ENCODE results near the gene CKMT1B.
"Not testable (repeated sequence)": the region's sequence is repeated elsewhere in the genome, so short reads cannot be mapped to it uniquely, and the experiment has no call there.

The CKMT1B gene

DNA sequence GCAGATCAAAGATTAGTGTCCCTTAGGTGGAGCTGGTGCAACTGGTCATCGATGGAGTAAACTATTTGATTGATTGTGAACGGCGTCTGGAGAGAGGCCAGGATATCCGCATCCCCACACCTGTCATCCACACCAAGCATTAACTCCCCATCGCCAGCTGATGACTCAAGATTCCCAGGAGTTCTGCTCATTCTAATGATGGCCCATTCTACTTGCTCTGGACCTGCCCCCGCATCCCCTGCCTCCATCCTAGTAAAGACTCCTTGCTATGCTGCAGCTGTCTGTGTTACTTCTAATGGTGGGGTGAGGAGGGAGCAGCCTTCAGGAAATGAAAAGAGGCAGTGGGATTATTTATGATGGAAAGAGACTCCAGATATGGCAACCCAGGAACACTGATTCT is 5.3 kb downstream of the CKMT1B start:
- H3K27me3 Mint-ChIP-seq: peaks cover 54 to 66% of the 10 kb centered on the region in 2 donors
- not testable (repeated sequence) for H3K36me3 Mint-ChIP-seq (ENCODE audit: insufficient read depth); H3K4me3 Mint-ChIP-seq; H3K9me3 Mint-ChIP-seq; H3K27ac Mint-ChIP-seq; ATAC-seq (replicated peaks); DNase-seq; H3K4me1 Mint-ChIP-seq (ENCODE audit: low read depth in 2 of 2)

DNA sequence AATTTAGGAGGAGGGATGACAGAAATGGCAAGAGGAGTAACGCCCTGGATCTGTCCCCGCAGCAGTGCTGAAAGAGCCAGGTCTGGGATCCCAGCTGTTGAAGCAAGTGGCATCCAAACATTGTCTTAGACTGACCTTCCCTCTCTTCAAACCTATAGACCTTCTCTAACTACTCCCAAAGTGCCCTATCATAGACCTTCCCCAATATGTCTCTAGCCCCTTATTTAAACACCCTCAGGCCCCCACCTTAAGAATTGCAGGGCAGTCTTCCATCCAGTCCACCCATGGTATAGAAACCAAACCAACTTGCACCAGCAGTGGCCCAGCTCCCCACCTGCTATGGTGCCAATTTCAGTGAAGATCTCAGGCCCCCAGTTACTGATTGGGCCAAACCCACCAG is 6.4 kb downstream of the CKMT1B start:
- not testable (repeated sequence) for H3K9me3 Mint-ChIP-seq; H3K36me3 Mint-ChIP-seq (ENCODE audit: insufficient read depth); H3K27ac Mint-ChIP-seq; H3K4me3 Mint-ChIP-seq; H3K4me1 Mint-ChIP-seq (ENCODE audit: low read depth in 2 of 2); DNase-seq; ATAC-seq (replicated peaks)
- peaks cover 64 to 74% of the 10 kb centered on the region in 2 donors for H3K27me3 Mint-ChIP-seq

DNA sequence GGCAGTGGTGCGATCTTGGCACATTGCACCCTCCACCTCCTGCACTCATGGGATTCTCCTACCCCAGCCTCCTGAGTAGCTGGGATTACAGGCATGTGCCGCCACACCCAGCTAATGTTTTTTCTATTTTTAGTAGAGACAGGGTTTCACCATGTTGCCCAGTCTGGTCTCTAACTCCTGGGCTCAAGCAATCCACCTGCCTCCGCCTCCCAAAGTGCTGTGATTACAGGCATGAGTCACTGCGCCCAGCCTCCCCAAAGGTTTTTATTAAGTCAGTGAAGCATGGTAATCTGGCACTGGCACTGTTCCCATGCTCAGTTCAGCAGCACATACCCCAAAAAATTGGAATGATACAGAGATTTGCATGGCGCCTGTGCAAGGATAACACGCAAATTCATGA is 8.4 kb downstream of the CKMT1B start:
- DNase-seq; H3K4me3 Mint-ChIP-seq; H3K9me3 Mint-ChIP-seq; ATAC-seq (replicated peaks); H3K27ac Mint-ChIP-seq; H3K4me1 Mint-ChIP-seq (ENCODE audit: low read depth in 2 of 2); H3K36me3 Mint-ChIP-seq (ENCODE audit: insufficient read depth): not testable (repeated sequence)
- H3K27me3 Mint-ChIP-seq: peaks cover 55 to 63% of the 10 kb centered on the region in 2 donors

DNA sequence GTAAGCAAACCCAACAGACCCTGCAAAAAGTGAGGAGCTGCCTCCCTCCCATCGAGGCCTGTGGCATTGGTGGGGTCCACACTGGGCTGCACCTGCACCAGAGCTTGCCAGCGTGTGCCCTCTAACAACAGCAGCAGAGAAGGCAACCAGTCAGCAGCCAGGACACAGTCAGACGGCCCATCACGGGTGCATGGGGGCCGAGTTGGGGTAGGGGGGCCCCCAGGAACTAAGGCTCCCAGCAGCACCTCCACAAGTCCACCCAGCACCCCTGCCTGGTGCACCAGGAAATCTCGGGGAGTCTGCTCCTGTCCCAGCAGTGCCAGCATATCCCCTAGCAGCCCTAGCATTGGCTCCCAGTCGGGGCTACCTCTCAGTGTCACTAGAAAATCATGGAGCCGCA is 23.9 kb downstream of the CKMT1B start:
- not testable (repeated sequence) for H3K36me3 Mint-ChIP-seq (ENCODE audit: insufficient read depth); ATAC-seq (replicated peaks); H3K27ac Mint-ChIP-seq; H3K4me1 Mint-ChIP-seq (ENCODE audit: low read depth in 2 of 2); H3K9me3 Mint-ChIP-seq; DNase-seq; H3K4me3 Mint-ChIP-seq
- H3K27me3 Mint-ChIP-seq: peaks cover 14 to 17% of the 10 kb centered on the region in 2 donors

DNA sequence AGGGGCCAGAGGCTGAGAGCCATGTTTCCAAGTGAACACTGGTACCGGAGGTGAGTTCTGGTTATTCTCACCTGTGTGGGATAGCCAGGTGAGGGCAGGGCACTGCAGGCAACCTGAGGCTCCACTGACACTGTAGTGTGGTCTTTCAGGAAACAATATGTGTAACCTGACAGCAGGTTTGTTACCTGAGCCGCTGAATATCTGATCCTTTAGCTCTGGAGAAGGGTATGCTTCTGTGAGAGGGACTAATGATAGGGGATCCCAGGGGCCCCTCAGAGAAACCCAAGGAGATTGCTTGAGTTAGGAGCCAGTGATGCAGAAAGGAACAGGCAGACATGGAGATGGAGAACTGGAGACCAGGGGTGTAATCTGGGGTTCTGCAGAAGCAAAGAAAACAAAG is 24.9 kb downstream of the CKMT1B start, which contains the start of gene STRC:
Gene STRC (minus strand): TSS at position 101 of the 400 bp plus-strand sequence. CDS start 78 bp downstream, at position 23.
- not testable (repeated sequence) for ATAC-seq (replicated peaks); H3K36me3 Mint-ChIP-seq (ENCODE audit: insufficient read depth); H3K4me3 Mint-ChIP-seq; H3K9me3 Mint-ChIP-seq; DNase-seq; H3K27ac Mint-ChIP-seq; H3K4me1 Mint-ChIP-seq (ENCODE audit: low read depth in 2 of 2)
- peaks cover 14 to 17% of the 10 kb centered on the region in 2 donors for H3K27me3 Mint-ChIP-seq

DNA sequence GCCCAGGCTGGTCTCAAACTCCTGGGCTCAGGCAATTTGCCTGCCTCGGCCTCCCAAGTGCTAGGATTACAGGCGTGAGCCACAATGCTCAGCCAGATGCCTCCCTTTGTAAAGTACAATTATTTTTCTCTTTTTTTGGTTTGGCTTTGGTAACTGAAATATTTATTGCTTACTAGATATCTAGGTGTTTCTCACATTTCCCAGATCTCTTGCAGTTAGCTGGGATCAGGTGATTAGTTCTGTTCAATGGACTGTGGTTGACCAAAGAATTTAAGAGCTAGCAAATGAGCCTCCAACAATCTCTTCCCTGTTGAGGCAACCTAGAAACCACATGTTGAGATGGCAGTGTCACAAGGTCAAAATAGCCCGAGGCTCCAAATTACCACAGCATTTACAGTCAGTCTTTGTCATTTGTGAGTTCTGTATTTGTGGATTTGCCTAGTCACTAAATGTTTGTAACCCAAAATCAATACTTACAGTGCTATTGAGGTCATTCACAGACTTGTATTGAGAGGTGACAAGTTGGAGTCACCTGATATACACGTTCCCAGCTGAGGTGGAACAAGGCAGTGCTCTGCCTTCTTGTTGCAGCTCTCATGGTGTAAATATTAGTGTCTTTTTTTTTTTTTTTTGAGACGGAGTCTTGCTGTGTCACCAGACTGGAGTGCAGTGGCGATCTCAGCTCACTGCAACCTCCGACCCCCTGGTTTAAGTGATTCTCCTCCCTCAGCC is 28.4 kb downstream of the CKMT1B start:
- H3K27me3 Mint-ChIP-seq: peaks cover 14 to 17% of the 10 kb centered on the region in 2 donors
- not testable (repeated sequence) for DNase-seq; H3K9me3 Mint-ChIP-seq; H3K4me1 Mint-ChIP-seq (ENCODE audit: low read depth in 2 of 2); H3K27ac Mint-ChIP-seq; H3K4me3 Mint-ChIP-seq; ATAC-seq (replicated peaks); H3K36me3 Mint-ChIP-seq (ENCODE audit: insufficient read depth)

DNA sequence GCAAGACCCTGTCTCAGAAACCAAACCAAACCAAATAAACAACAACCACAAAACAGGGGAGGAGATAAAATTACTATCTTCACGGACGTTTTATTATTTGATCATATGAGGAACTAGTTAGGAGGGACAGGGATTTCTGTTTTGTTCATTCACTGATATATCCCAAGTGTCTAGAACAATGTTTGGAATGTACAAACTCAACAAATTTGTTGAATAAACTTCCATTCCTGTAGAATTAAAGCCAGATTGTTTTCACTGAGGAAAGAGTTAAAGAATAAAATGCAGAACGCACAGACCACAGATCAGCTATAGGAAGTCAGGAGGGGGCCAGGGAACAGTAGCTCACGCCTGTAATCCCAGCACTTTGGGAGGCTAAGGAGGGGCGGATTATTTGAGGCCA is 31.3 kb downstream of the CKMT1B start:
- ATAC-seq (replicated peaks): no peak
- no peaks in the 10 kb centered on the region for H3K4me1 Mint-ChIP-seq (ENCODE audit: low read depth in 2 of 2)
- DNase-seq: no peak
- H3K9me3 Mint-ChIP-seq: no peaks in the 10 kb centered on the region
- H3K27me3 Mint-ChIP-seq: peaks cover 4 to 6% of the 10 kb centered on the region in 2 donors
- H3K27ac Mint-ChIP-seq: no peak overlapping the region
- H3K4me3 Mint-ChIP-seq: no peak overlapping the region
- no peaks in the 10 kb centered on the region for H3K36me3 Mint-ChIP-seq (ENCODE audit: insufficient read depth)

DNA sequence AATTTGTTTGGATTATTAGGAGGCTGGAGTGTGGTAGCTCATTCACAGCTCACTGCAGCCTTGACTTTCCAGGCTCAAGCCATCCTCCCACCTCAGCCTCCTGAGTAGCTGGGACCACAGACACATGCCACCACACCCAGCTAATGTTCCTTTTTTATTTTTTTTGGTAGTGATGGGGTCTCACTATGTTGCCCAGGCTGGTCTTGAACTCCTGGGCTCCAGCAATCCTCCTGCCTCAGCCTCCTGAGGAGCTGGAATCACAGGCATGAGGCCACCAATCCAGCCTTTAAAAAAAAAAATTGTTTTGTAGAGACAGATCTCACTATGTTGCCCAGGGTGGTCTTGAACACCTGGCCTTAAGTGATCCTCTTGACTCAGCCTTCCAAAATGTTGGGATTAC is 33.1 kb downstream of the CKMT1B start:
- H3K4me3 Mint-ChIP-seq; H3K36me3 Mint-ChIP-seq (ENCODE audit: insufficient read depth); H3K27ac Mint-ChIP-seq; ATAC-seq (replicated peaks); H3K4me1 Mint-ChIP-seq (ENCODE audit: low read depth in 2 of 2); H3K27me3 Mint-ChIP-seq; DNase-seq; H3K9me3 Mint-ChIP-seq: not testable (repeated sequence)

DNA sequence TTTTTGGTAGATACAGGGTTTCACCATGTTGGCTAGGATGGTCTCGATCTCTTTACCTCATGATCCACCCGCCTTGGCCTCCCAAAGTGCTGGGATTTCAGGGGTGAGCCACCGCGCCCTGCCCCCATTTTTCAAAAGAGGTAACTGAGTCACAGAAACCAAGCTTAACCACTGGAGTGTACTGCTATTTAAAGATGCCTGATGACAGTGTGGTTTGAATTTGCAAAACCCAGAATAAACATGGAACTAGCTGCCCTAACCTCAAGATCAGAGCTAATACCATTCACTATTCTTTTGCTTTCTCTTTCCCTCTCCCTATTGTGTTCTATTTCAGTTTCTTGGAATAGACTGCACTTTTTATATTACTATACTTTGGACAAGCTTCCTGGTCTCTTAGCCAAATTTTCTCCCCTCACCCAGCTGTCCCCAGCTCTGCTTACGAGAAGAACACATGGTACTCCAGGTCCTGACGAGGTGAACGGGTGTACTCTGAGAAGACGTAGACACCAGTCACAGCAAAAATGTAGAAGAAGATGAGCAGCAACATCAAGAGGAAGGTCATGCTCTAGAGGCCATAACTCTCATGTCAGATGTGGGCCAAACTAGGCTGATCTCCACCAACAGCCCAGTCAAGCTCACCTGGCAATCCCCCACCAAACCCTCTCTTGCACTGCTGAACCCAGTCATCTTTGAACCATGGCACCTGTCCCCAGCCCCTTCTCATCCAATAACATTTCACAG is 44.8 kb downstream of the CKMT1B start:
- not testable (repeated sequence) for H3K27ac Mint-ChIP-seq; DNase-seq; ATAC-seq (replicated peaks); H3K9me3 Mint-ChIP-seq; H3K27me3 Mint-ChIP-seq; H3K36me3 Mint-ChIP-seq (ENCODE audit: insufficient read depth); H3K4me1 Mint-ChIP-seq (ENCODE audit: low read depth in 2 of 2); H3K4me3 Mint-ChIP-seq

Data from effector memory CD8-positive, alpha-beta T cell (primary cell).